Measurements from ENCODE around the gene ITPKA. TPM values are rescaled to one million over a fixed set of nuclear protein-coding genes. Genes with fewer than 3 reads are reported as not detected.

ITPKA gene
- total RNA-seq, 1 experiment from 2014 or later: not detected

DNA sequence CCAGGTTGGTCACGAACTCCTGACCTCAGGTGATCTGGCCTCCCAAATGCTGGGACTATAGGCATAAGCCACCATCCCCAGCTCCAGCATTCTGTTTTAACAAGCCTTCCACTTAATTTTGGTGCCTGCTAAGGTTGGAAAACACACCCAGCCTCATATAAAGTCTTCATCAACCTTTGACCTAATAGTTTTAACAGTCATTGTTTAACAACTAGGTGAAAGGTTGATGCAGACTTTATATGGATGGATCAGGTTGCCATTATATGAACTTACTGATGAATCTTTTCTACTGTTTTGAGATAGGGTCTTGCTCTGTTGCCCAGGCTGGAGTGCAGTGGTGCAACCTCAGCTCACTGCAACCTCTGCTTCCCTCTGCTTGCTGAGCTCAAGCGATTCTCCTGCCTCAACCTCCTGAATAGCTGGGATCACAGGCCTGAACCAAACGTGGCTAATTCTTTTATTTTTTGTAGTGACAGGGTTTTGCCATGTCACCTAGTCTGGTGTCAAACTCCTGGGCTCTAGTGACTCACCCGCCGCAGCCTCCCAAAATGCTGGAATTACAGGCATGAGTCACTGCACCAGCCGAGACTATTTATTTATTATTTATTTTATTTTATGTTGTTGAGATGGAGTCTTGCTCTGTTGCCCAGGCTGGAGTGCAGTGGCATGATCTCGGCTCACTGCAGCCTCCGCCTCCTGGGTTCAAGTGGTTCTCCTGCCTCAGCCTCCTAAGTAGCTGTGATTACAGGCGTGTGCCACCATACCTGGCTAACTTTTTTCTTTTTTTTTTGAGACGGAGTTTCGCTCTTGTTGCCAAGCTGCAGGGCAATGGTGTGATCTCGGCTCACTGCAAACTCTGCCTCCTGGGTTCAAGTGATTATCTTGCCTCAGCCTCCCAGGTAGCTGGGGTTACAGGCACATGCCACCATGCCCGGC, 53.4 kb downstream of the ITPKA start:
- Histone ChIP-seq H3K9me3 (ENCODE audit: low read length) (no peaks in the 10 kb centered on the region), H3K27ac (ENCODE audit: low read length) (no peak overlapping the region), H3K79me2 (ENCODE audit: low read length) (peaks cover 20% of the 10 kb centered on the region), H3K4me3 (ENCODE audit: low read length) (no peak overlapping the region), H3K36me3 (ENCODE audit: insufficient read depth, low read length) (no peaks in the 10 kb centered on the region), H3K9ac (ENCODE audit: low read length) (no peak overlapping the region), H3K27me3 (ENCODE audit: low read length) (no peaks in the 10 kb centered on the region), H4K20me1 (ENCODE audit: insufficient read depth, low read depth, low read length) (no peaks in the 10 kb centered on the region), H3K4me1 (ENCODE audit: low read length) (peaks cover 15% of the 10 kb centered on the region), H3K9me2 (replicated peaks; ENCODE audit: insufficient read depth, low read length) (no peaks in the 10 kb centered on the region), H2AFZ (ENCODE audit: low read length) (no peak overlapping the region), H3K4me2 (ENCODE audit: low read depth, low read length, poor library complexity, severe bottlenecking) (no peak overlapping the region)
- no peak for DNase-seq

DNA sequence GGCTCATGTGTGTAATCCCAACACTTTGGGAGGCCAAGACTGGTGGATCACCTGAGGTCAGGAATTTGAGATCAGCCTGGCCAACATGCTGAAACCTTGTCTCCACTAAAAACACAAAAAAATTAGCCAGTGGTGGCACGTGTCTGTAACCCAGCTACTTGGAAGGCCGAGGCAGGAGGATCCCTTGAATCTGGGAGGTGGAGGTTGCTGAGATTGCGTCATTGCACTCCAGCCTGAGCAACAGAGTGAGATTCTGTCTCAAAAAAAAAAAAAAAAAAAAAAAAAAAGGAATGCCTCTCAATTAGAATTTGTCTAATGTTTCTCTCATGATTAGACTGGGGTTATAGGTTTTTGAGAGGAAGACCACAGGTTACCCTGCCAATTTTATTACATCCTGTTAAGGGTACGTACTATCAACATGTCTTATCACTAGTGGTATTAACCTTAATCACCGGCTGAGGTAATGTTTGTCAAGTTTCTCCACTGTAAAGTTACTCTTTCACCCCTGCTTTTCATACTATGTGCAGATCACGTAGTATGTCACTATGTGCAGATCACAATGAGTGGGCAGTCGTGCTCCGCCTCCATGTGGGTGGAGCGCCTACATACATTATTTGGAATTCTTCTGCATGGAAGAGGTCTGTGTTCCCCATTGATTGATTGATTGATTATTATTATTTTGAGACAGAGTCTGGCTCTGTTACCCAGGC, 56.5 kb downstream of the ITPKA start:
- no peaks in the 10 kb centered on the region for H3K4me1 ChIP-seq (ENCODE audit: low read length)
- no peak overlapping the region for H3K27ac ChIP-seq (ENCODE audit: low read length)
- no peak overlapping the region for H3K9ac ChIP-seq (ENCODE audit: low read length)
- H3K9me2 ChIP-seq (replicated peaks; ENCODE audit: insufficient read depth, low read length): no peaks in the 10 kb centered on the region
- H3K4me2 ChIP-seq (ENCODE audit: low read depth, low read length, poor library complexity, severe bottlenecking): no peak overlapping the region
- H2AFZ ChIP-seq (ENCODE audit: low read length): no peak overlapping the region
- no peaks in the 10 kb centered on the region for H3K27me3 ChIP-seq (ENCODE audit: low read length)
- DNase-seq: no peak
- no peaks in the 10 kb centered on the region for H4K20me1 ChIP-seq (ENCODE audit: insufficient read depth, low read depth, low read length)
- H3K4me3 ChIP-seq (ENCODE audit: low read length): no peak overlapping the region
- no peaks in the 10 kb centered on the region for H3K36me3 ChIP-seq (ENCODE audit: insufficient read depth, low read length)
- no peaks in the 10 kb centered on the region for H3K79me2 ChIP-seq (ENCODE audit: low read length)
- no peaks in the 10 kb centered on the region for H3K9me3 ChIP-seq (ENCODE audit: low read length)

Small RNA genes lying within 50 kb of the gene (small RNA-seq; reads per million reads assigned to genes)
- gene RNU6-1169P: not detected

Other genes with a start within 250 kb of the ITPKA start
- 7.7 and 13.1 TPM in 2 replicates for gene OIP5, start 161.3 kb upstream of the ITPKA start, total RNA-seq (2014; rRNA removed; shearing (Covaris generic); ENCODE audit: low replicate concordance)
- gene NUSAP1, start 161.0 kb upstream of the ITPKA start, total RNA-seq (2014; rRNA removed; shearing (Covaris generic); ENCODE audit: low replicate concordance): 115 and 213 TPM in 2 replicates
- gene NDUFAF1, start 91.4 kb upstream of the ITPKA start, total RNA-seq (2014; rRNA removed; shearing (Covaris generic); ENCODE audit: low replicate concordance): 22.6 and 24.7 TPM in 2 replicates
- gene RTF1, start 76.8 kb upstream of the ITPKA start, total RNA-seq (2014; rRNA removed; shearing (Covaris generic); ENCODE audit: low replicate concordance): 25.7 and 33.5 TPM in 2 replicates
- gene LTK, start 20.0 kb downstream of the ITPKA start, total RNA-seq (2014; rRNA removed; shearing (Covaris generic); ENCODE audit: low replicate concordance): 0.78 and 1.7 TPM in 2 replicates
- 17.4 and 26.2 TPM in 2 replicates for gene RPAP1, start 50.4 kb downstream of the ITPKA start, total RNA-seq (2014; rRNA removed; shearing (Covaris generic); ENCODE audit: low replicate concordance)
- gene TYRO3, start 65.3 kb downstream of the ITPKA start, total RNA-seq (2014; rRNA removed; shearing (Covaris generic); ENCODE audit: low replicate concordance): 0.37 and 1.1 TPM in 2 replicates
- 40.0 and 68.1 TPM in 2 replicates for gene MGA, start 166.5 kb downstream of the ITPKA start, total RNA-seq (2014; rRNA removed; shearing (Covaris generic); ENCODE audit: low replicate concordance)

Data from Karpas-422 (cell line).